GM23338 (cell line): ENCODE measurements around the gene MAOB.
A peak's percentile ranks its signal among the peaks of the same experiment; 100 is the strongest.

Source experiments
- CREB1 ChIP-seq: fragments of 250-450 bp; sonication (Bioruptor Pico); IDR thresholded peaks from 2 replicates; pipeline ENCODE4 v1.5.0; 2020; ENCODE audit warnings: low read depth, mild to moderate bottlenecking, moderate library complexity
- EZH2 ChIP-seq: fragments of 200-600 bp; sonication (generic); IDR thresholded peaks from one replicate; pipeline ENCODE4 v1.8.0; 2017; ENCODE audit warnings: antibody characterized with exemption, mild to moderate bottlenecking, low read depth; ENCODE audit not compliant: unreplicated experiment
- EZH2phosphoT487 ChIP-seq: fragments of 200-600 bp; sonication (generic); IDR thresholded peaks from one replicate; pipeline ENCODE4 v1.8.1; 2018; ENCODE audit warnings: antibody characterized with exemption; ENCODE audit not compliant: unreplicated experiment
- JUNB ChIP-seq: IDR thresholded peaks from one replicate; pipeline ENCODE4 v1.6.1; 2016; ENCODE audit warnings: antibody characterized with exemption; ENCODE audit not compliant: unreplicated experiment
- NANOG ChIP-seq: IDR thresholded peaks from 2 replicates; pipeline ENCODE4 v1.6.1; 2016; ENCODE audit warnings: antibody characterized with exemption, borderline replicate concordance
- POLR2AphosphoS5 ChIP-seq: IDR thresholded peaks from 2 replicates; pipeline ENCODE4 v1.6.1; 2016; ENCODE audit warnings: antibody characterized with exemption, low read depth
- STAT1 ChIP-seq: IDR thresholded peaks from one replicate; pipeline ENCODE4 v1.6.1; 2016; ENCODE audit warnings: antibody characterized with exemption; ENCODE audit not compliant: unreplicated experiment
- ZNF114 ChIP-seq: fragments of 250-450 bp; sonication (Bioruptor Pico); IDR thresholded peaks from 2 replicates; pipeline ENCODE4 v1.5.0; 2020; ENCODE audit warnings: mild to moderate bottlenecking, moderate library complexity
- ZNF331 ChIP-seq: fragments of 250-450 bp; sonication (Bioruptor Pico); IDR thresholded peaks from 2 replicates; pipeline ENCODE4 v1.5.0; 2020; ENCODE audit warnings: low read depth, mild to moderate bottlenecking, moderate library complexity
- TF ChIP-seq, protein P1 (sequence below), 2 experiments: fragments of 200-600 bp in 1 of 2; sonication (generic) in 1 of 2; conservative IDR thresholded peaks; 2 replicates each; pipeline versions ENCODE4 v1.5.1 to v1.6.1; 2016 to 2017; ENCODE audit warnings: antibody characterized with exemption in 2 of 2, low read depth in 2 of 2, mild to moderate bottlenecking in 2 of 2, moderate library complexity in 1 of 2
- TF ChIP-seq, protein P2 (sequence below): IDR thresholded peaks from one replicate; pipeline ENCODE4 v1.6.1; 2018; ENCODE audit warnings: antibody characterized with exemption; ENCODE audit not compliant: unreplicated experiment
- TF ChIP-seq, protein P3 (sequence below): IDR thresholded peaks from 2 replicates; pipeline ENCODE4 v1.6.1; 2016; ENCODE audit warnings: antibody characterized with exemption
- TF ChIP-seq, protein P4 (sequence below): fragments of 250-450 bp; sonication (Bioruptor Pico); IDR thresholded peaks from 2 replicates; pipeline ENCODE4 v1.5.0; 2020; ENCODE audit warnings: mild to moderate bottlenecking, moderate library complexity

DNA sequence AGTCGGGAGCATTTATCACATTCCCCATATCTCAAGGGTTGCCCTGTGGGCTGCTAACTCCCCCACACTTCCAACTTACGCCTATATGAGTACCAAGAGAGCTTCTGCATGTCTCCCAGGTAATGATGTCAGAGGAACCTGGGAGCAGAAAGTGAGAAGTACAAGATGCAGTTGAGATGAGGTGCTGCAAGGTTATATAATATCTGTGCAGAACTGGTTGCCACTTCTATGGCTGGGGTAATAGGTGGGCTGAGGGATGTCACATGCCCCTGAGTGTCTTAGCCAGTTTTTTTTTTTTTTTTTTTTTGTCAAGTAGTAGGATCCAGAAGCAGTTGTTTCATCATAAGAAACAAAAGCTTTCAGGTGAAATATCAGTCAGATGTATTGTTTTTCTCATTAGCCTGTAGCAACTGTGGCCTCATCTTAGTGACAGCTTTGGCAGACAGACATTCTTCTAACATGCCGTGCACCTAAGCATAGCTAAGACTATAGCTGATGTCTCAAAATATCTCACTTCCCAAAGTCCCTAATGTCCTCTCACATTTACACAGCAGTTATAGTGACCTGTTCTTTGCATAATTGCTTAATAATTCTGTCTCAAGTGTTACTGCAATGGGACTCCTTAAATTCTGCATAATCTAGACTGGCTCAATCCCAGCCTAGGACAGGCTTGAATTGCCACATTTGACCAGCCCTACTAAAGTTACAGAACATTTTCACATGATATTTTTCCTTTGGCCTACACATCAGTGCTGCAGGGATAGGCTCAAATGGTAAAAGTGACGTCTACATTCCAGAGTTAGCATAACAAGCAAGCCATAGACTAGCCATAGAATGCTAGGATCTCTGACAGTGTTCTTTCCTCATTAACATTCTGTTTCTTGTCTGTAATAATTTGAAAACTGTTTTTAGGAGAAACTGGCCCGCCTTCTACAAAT lies 17.9 kb upstream of the MAOB start:
- no peak for TF ChIP-seq EZH2
- TF ChIP-seq, protein P1, sequence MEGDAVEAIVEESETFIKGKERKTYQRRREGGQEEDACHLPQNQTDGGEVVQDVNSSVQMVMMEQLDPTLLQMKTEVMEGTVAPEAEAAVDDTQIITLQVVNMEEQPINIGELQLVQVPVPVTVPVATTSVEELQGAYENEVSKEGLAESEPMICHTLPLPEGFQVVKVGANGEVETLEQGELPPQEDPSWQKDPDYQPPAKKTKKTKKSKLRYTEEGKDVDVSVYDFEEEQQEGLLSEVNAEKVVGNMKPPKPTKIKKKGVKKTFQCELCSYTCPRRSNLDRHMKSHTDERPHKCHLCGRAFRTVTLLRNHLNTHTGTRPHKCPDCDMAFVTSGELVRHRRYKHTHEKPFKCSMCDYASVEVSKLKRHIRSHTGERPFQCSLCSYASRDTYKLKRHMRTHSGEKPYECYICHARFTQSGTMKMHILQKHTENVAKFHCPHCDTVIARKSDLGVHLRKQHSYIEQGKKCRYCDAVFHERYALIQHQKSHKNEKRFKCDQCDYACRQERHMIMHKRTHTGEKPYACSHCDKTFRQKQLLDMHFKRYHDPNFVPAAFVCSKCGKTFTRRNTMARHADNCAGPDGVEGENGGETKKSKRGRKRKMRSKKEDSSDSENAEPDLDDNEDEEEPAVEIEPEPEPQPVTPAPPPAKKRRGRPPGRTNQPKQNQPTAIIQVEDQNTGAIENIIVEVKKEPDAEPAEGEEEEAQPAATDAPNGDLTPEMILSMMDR (conservative IDR thresholded peaks at IDR 0.05; ENCODE audit: low read depth in 2 of 2): no peak
- TF ChIP-seq JUNB: no peak
- TF ChIP-seq EZH2phosphoT487: no peak
- no peak for TF ChIP-seq POLR2AphosphoS5
- peak; percentile 41 for TF ChIP-seq CREB1 (CRISPR knock-in tag)
- TF ChIP-seq, protein P2, sequence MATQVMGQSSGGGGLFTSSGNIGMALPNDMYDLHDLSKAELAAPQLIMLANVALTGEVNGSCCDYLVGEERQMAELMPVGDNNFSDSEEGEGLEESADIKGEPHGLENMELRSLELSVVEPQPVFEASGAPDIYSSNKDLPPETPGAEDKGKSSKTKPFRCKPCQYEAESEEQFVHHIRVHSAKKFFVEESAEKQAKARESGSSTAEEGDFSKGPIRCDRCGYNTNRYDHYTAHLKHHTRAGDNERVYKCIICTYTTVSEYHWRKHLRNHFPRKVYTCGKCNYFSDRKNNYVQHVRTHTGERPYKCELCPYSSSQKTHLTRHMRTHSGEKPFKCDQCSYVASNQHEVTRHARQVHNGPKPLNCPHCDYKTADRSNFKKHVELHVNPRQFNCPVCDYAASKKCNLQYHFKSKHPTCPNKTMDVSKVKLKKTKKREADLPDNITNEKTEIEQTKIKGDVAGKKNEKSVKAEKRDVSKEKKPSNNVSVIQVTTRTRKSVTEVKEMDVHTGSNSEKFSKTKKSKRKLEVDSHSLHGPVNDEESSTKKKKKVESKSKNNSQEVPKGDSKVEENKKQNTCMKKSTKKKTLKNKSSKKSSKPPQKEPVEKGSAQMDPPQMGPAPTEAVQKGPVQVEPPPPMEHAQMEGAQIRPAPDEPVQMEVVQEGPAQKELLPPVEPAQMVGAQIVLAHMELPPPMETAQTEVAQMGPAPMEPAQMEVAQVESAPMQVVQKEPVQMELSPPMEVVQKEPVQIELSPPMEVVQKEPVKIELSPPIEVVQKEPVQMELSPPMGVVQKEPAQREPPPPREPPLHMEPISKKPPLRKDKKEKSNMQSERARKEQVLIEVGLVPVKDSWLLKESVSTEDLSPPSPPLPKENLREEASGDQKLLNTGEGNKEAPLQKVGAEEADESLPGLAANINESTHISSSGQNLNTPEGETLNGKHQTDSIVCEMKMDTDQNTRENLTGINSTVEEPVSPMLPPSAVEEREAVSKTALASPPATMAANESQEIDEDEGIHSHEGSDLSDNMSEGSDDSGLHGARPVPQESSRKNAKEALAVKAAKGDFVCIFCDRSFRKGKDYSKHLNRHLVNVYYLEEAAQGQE: no peak
- no peak for TF ChIP-seq NANOG
- TF ChIP-seq, protein P3, sequence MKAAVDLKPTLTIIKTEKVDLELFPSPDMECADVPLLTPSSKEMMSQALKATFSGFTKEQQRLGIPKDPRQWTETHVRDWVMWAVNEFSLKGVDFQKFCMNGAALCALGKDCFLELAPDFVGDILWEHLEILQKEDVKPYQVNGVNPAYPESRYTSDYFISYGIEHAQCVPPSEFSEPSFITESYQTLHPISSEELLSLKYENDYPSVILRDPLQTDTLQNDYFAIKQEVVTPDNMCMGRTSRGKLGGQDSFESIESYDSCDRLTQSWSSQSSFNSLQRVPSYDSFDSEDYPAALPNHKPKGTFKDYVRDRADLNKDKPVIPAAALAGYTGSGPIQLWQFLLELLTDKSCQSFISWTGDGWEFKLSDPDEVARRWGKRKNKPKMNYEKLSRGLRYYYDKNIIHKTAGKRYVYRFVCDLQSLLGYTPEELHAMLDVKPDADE: no peak
- TF ChIP-seq, protein P4, sequence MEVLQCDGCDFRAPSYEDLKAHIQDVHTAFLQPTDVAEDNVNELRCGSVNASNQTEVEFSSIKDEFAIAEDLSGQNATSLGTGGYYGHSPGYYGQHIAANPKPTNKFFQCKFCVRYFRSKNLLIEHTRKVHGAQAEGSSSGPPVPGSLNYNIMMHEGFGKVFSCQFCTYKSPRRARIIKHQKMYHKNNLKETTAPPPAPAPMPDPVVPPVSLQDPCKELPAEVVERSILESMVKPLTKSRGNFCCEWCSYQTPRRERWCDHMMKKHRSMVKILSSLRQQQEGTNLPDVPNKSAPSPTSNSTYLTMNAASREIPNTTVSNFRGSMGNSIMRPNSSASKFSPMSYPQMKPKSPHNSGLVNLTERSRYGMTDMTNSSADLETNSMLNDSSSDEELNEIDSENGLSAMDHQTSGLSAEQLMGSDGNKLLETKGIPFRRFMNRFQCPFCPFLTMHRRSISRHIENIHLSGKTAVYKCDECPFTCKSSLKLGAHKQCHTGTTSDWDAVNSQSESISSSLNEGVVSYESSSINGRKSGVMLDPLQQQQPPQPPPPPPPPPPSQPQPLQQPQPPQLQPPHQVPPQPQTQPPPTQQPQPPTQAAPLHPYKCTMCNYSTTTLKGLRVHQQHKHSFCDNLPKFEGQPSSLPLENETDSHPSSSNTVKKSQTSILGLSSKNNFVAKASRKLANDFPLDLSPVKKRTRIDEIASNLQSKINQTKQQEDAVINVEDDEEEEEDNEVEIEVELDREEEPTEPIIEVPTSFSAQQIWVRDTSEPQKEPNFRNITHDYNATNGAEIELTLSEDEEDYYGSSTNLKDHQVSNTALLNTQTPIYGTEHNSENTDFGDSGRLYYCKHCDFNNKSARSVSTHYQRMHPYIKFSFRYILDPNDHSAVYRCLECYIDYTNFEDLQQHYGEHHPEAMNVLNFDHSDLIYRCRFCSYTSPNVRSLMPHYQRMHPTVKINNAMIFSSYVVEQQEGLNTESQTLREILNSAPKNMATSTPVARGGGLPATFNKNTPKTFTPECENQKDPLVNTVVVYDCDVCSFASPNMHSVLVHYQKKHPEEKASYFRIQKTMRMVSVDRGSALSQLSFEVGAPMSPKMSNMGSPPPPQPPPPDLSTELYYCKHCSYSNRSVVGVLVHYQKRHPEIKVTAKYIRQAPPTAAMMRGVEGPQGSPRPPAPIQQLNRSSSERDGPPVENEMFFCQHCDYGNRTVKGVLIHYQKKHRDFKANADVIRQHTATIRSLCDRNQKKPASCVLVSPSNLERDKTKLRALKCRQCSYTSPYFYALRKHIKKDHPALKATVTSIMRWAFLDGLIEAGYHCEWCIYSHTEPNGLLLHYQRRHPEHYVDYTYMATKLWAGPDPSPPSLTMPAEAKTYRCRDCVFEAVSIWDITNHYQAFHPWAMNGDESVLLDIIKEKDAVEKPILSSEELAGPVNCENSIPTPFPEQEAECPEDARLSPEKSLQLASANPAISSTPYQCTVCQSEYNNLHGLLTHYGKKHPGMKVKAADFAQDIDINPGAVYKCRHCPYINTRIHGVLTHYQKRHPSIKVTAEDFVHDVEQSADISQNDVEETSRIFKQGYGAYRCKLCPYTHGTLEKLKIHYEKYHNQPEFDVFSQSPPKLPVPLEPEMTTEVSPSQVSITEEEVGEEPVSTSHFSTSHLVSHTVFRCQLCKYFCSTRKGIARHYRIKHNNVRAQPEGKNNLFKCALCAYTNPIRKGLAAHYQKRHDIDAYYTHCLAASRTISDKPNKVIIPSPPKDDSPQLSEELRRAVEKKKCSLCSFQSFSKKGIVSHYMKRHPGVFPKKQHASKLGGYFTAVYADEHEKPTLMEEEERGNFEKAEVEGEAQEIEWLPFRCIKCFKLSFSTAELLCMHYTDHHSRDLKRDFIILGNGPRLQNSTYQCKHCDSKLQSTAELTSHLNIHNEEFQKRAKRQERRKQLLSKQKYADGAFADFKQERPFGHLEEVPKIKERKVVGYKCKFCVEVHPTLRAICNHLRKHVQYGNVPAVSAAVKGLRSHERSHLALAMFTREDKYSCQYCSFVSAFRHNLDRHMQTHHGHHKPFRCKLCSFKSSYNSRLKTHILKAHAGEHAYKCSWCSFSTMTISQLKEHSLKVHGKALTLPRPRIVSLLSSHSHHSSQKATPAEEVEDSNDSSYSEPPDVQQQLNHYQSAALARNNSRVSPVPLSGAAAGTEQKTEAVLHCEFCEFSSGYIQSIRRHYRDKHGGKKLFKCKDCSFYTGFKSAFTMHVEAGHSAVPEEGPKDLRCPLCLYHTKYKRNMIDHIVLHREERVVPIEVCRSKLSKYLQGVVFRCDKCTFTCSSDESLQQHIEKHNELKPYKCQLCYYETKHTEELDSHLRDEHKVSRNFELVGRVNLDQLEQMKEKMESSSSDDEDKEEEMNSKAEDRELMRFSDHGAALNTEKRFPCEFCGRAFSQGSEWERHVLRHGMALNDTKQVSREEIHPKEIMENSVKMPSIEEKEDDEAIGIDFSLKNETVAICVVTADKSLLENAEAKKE (CRISPR knock-in tag): no peak
- no peak for TF ChIP-seq ZNF114 (CRISPR knock-in tag)
- TF ChIP-seq ZNF331: no peak
- no peak for TF ChIP-seq STAT1
